Heart left ventricle (tissue), 16 donors: Measurements from ENCODE around the gene SETBP1. TPM values are rescaled to one million over a fixed set of nuclear protein-coding genes. Genes with fewer than 3 reads are reported as not detected.

ENCODE experiments used
- ATAC-seq, 4 donors: fragments of 200-7000 bp; cut with Tn5 transposase; one replicate each; pipeline ENCODE4 v1.9.1; 2020 to 2022; ENCODE audit warnings: moderate library complexity in 4 of 4, mild to moderate bottlenecking in 3 of 4, moderate number of reproducible peaks in 1 of 4
- DNase-seq, 5 donors: peaks; one replicate each; pipeline ENCODE4 v3.0.0-alpha.2; 2020
- H3K27ac ChIP-seq, 12 donors: fragments of 200-600 bp; sonication (generic) in 4 of 12; one replicate each; pipeline versions ENCODE4 v1.5.0 to v1.8.0; 2016 to 2022; ENCODE audit warnings: mild to moderate bottlenecking in 2 of 12
- H3K27me3 ChIP-seq, 9 donors: fragments of 200-600 bp; sonication (generic) in 2 of 9; one replicate each; pipeline versions ENCODE4 v1.5.1 to v1.8.0; 2016 to 2022; ENCODE audit warnings: mild to moderate bottlenecking in 3 of 9
- H3K36me3 ChIP-seq, 9 donors: fragments of 200-600 bp; sonication (generic) in 2 of 9; one replicate each; pipeline versions ENCODE4 v1.5.0 to v1.8.0; 2018 to 2022; ENCODE audit warnings: mild to moderate bottlenecking in 2 of 9
- H3K4me1 ChIP-seq, 12 donors: fragments of 200-600 bp; sonication (generic) in 4 of 12; one replicate each; pipeline versions ENCODE4 v1.5.0 to v1.8.0; 2016 to 2022; ENCODE audit warnings: mild to moderate bottlenecking in 3 of 12
- H3K4me3 ChIP-seq, 12 donors: fragments of 200-600 bp; sonication (generic) in 4 of 12; one replicate each; pipeline versions ENCODE4 v1.5.0 to v1.8.0; 2017 to 2022; ENCODE audit warnings: mild to moderate bottlenecking in 9 of 12, moderate library complexity in 4 of 12
- H3K9me3 ChIP-seq, 12 donors: fragments of 200-600 bp; sonication (generic) in 4 of 12; one replicate each; pipeline versions ENCODE4 v1.5.0 to v1.8.0; 2016 to 2022; ENCODE audit warnings: mild to moderate bottlenecking in 1 of 12
- POLR2A ChIP-seq, 2 donors: fragments of 450-650 bp; IDR thresholded peaks; one replicate each; pipeline ENCODE4 v1.6.1; 2017; ENCODE audit warnings: antibody characterized with exemption in 2 of 2, mild to moderate bottlenecking in 2 of 2, moderate library complexity in 2 of 2
- WGBS, 4 donors: extraction: QIAGEN DNeasy Blood & Tissue Kit in 2 of 4; methylation state at CpG; one replicate each; pipeline versions ENCODE4 v1.1.5 to v1.1.7; 2013 to 2018; 5-methylcytosine and 5-hydroxymethylcytosine counted together
- intact Hi-C, 10 donors: fragments of 100-400 bp; cut with DNase I; formaldehyde crosslinking; loops; one replicate each; pipeline versions ENCODE4 v1.11.1 to v1.14.2; 2022
- polyA plus RNA-seq, 2 donors: library from polyadenylated mRNA; stranded (reverse); fragments of 200-250 nt; gene quantifications; one replicate each; pipeline ENCODE4 v1.2.3, GENCODE V29; 2013
- total RNA-seq, 9 donors: library from RNA; depleted of rRNA in 2 of 9; stranded (reverse); fragments of >200 nt in 2 of 9; fragmentation: NEBNext Ultra II Directional in 3 of 9; extraction: Animal tissue kit (Norgen Biotek cat#: 25700) in 3 of 9; gene quantifications; one replicate each; pipeline versions ENCODE4 v1.1.0 to v1.2.4, GENCODE V29; 2016 to 2023
- TF ChIP-seq, protein P1 (sequence below), 12 donors: fragments of 200-600 bp; sonication (generic) in 4 of 12; IDR thresholded peaks; one replicate each; pipeline versions ENCODE4 v1.5.0 to v1.8.0; 2018 to 2022; ENCODE audit warnings: antibody characterized with exemption in 12 of 12, mild to moderate bottlenecking in 5 of 12
- donor health status: ischemic (EF 13 %, LVEDD 7.1; RV severe dilation, severe dysfunction).
- donor health status: healthy with polysubstance abuse.
- donor health status: DM: no; HTN: yes; CAD: no.
- donor health status: DM: no; HTN: no; CAD: no.
- donor health status: ischemic (EF 25% LVEDD 6.9; RV normal size, moderate dysfunction).
- donor health status: ischemic (EF 25% LVEDD 5.7; RV mildly dilated, moderate dysfunction).
- donor health status: healthy.
- donor health status: DM: yes; HTN: yes; CAD: no.
- donor health status: ischemic (EF 35%, LVEDD 5.7; RV mildly dilated, moderate dysfunction).
- donor health status: nonischemic (EF 11% LVEDD 7.7; RV severe dilation, severe dysfunction).
- donor health status: DM: yes; HTN: yes; CAD: no.
- donor health status: PGD.
- donor health status: ischemic (EF 29% LVEDD 5.4; RV normal size, mild dysfunction).
- donor health status: nonischemic (EF 23%, LVEDD 6.1; RV moderate dilation, normal function).

Gene SETBP1
- total and polyA plus RNA-seq, 11 donors, result 1.2 to 10.6 (median 5.5) TPM

DNA sequence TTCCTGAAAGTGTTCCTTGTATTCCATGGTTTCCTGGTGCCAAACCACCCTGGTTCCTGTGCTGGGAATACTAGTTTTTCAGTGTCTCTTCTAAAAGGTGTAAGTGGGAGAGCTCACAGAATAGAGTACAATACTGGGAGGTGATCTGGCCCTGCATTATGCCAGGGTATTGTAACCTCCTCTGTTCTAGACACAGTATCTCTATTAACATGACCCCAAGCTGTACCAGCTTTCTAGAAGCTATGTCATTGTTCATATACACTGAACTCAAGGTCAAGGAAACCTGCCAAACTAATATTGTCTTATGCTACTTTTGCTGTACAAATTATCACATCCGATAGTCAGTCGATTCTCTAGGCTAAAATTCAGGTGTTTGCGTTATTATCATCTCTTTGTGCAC lies 32.7 kb downstream of the SETBP1 start:
- Histone ChIP-seq H3K27me3 (peaks cover 0 to 16% (median 0%) of the 10 kb centered on the region in 9 donors), H3K36me3 (peaks cover 0 to 8% (median 0%) of the 10 kb centered on the region in 9 donors), H3K9me3 (no peaks in the 10 kb centered on the region), H3K4me1 (peaks cover 0 to 30% (median 7%) of the 10 kb centered on the region in 12 donors), H3K27ac (no peak overlapping the region), H3K4me3 (no peak overlapping the region)
- TF ChIP-seq, protein P1, sequence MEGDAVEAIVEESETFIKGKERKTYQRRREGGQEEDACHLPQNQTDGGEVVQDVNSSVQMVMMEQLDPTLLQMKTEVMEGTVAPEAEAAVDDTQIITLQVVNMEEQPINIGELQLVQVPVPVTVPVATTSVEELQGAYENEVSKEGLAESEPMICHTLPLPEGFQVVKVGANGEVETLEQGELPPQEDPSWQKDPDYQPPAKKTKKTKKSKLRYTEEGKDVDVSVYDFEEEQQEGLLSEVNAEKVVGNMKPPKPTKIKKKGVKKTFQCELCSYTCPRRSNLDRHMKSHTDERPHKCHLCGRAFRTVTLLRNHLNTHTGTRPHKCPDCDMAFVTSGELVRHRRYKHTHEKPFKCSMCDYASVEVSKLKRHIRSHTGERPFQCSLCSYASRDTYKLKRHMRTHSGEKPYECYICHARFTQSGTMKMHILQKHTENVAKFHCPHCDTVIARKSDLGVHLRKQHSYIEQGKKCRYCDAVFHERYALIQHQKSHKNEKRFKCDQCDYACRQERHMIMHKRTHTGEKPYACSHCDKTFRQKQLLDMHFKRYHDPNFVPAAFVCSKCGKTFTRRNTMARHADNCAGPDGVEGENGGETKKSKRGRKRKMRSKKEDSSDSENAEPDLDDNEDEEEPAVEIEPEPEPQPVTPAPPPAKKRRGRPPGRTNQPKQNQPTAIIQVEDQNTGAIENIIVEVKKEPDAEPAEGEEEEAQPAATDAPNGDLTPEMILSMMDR (IDR thresholded peaks at IDR 0.05), result no peak
- TF ChIP-seq POLR2A (IDR thresholded peaks at IDR 0.05), result no peak
- no peak for DNase-seq
- no peak for ATAC-seq
- WGBS, 4 donors, result 96 to 100% (median 98%) methylated on average over 3 of the region's 3 CpGs
- intact Hi-C loops, result no loop called here

DNA sequence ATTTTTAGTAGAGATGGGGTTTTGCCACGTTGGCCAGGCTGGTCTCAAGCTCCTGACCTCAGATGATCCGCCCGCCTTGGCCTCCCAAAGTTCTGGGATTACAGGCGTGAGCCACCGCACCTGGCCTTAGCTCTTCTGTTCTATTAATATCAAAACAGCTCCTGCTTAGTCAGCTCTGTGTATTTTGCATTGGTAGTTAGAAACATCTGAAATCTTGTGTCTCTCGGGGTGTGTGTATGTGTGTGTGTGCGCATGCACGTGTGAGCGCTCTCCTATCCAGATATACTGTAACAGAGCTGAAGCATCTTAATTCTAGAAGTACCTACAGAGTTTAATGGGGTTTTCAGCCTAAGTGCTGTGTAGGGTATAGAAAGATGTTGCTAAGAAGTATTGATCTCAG lies 33.7 kb downstream of the SETBP1 start:
- peak overlapping the region in 1 of 12 donors; percentile 78 for H3K27ac ChIP-seq
- 95 to 99% (median 97%) methylated on average over 9 of the region's 9 CpGs for WGBS, 4 donors
- no peak overlapping the region for H3K4me3 ChIP-seq
- no peak for ATAC-seq
- peaks cover 0 to 8% (median 0%) of the 10 kb centered on the region in 9 donors for H3K36me3 ChIP-seq
- DNase-seq, result no peak
- peaks cover 0 to 23% (median 5%) of the 10 kb centered on the region in 12 donors for H3K4me1 ChIP-seq
- TF ChIP-seq POLR2A (IDR thresholded peaks at IDR 0.05), result no peak
- TF ChIP-seq, protein P1 (IDR thresholded peaks at IDR 0.05), result no peak
- no peaks in the 10 kb centered on the region for H3K9me3 ChIP-seq
- intact Hi-C loops, result no loop called here
- peaks cover 0 to 17% (median 0%) of the 10 kb centered on the region in 9 donors for H3K27me3 ChIP-seq

DNA sequence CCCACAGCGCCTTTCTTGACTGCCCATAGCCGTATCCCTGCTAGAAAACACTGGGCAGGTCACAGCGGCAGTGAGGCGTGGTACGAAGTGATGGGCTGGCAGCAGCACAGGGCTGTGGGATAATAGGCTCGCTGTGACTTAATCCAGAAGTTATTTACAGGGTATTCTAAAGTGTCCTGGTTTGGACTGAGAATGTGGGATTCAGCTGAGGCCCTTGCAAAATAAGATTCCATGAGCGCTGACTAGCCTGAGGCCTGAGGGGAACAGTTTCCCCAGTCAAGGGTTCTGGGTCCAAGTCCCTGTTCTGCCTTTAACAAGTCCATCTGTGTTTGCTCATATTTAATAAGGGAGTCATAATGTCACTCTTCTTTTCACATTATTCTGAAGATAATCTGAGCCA lies 34.6 kb downstream of the SETBP1 start:
- TF ChIP-seq, protein P1 (IDR thresholded peaks at IDR 0.05), result no peak
- TF ChIP-seq POLR2A (IDR thresholded peaks at IDR 0.05), result no peak
- Histone ChIP-seq H3K27ac (peak overlapping the region in 1 of 12 donors; percentile 78), H3K27me3 (peaks cover 0 to 25% (median 0%) of the 10 kb centered on the region in 9 donors), H3K9me3 (no peaks in the 10 kb centered on the region), H3K36me3 (peaks cover 0 to 8% (median 0%) of the 10 kb centered on the region in 9 donors), H3K4me1 (peaks cover 0 to 21% (median 4%) of the 10 kb centered on the region in 12 donors), H3K4me3 (no peak overlapping the region)
- 88 to 92% (median 90%) methylated on average over 4 to 7 of the region's 7 CpGs for WGBS, 4 donors
- intact Hi-C loops, result no loop called here
- ATAC-seq (peak; percentile 17 to 64 (median 51)), DNase-seq (no peak)

DNA sequence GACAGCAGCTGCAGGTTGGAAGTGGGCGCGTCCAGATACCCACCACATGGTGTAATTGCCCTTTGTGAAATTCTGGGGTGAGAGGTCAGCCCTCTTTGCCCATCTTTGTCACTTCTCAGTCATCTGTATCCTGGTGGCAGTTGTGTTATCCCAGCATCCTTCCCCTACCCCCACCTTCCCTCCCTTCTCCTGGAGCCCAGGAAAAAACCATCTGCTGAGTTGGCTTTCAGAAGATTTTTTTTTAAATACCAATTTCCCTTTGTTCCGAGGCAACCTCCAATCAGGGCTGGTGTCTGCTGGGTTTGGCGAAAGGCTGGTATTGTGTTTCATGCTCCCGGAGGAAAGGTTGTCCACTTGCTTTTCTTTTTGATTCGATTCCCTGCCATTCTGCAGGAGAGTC lies 35.2 kb downstream of the SETBP1 start:
- ATAC-seq (no peak), DNase-seq (no peak)
- Histone ChIP-seq H3K4me1 (peaks cover 0 to 21% (median 4%) of the 10 kb centered on the region in 12 donors), H3K27ac (peak overlapping the region in 3 of 12 donors; percentile 13 to 78 (median 54)), H3K9me3 (no peaks in the 10 kb centered on the region), H3K27me3 (peaks cover 0 to 29% (median 0%) of the 10 kb centered on the region in 9 donors), H3K36me3 (peaks cover 0 to 8% (median 0%) of the 10 kb centered on the region in 9 donors), H3K4me3 (no peak overlapping the region)
- intact Hi-C loops, result no loop called here
- no peak for TF ChIP-seq POLR2A (IDR thresholded peaks at IDR 0.05)
- TF ChIP-seq, protein P1 (IDR thresholded peaks at IDR 0.05), result no peak
- WGBS, 4 donors, result 85 to 93% (median 91%) methylated on average over 6 of the region's 6 CpGs
